ENCODE data around the gene APOBEC3H. TPM values are rescaled to one million over a fixed set of nuclear protein-coding genes. Genes with fewer than 3 reads are reported as not detected.

The APOBEC3H gene
- total RNA-seq, 2 experiments from 2014 or later = 0.67 to 0.85 TPM

DNA sequence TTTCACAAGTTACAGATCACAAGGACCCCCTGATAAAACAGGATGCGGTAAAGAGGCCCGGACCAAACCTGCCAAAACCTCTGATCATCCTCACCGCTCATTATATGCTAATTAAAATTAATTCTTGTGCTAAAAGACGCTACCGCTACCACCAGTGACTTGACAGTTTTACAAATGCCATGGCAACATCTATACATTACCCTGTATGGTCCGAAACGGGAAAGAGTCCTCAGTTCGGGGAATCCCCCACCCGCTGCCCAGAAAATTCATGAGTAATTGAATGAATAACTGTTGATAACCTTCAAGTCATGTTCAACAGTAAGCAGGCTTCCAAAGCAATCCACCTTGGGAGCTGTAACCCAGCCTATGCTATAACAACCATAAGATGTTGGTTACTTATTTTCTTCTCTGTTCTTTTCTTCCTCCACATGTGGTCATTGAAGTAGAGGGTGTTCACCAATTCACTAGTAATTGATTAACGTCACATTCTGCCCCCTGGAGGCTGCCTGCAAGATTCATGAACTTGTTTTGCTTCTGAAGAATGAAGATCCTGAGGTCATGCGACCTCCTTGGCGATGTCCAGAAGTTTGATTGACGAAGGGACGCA, 20.6 kb downstream of the APOBEC3H start:
- H3K27me3 ChIP-seq (ENCODE audit: control insufficient read depth in 1 of 2, insufficient read depth in 2 of 2, low read length in 2 of 2) = no peaks in the 10 kb centered on the region
- peak overlapping the region; percentile 27 for H3K4me3 Mint-ChIP-seq
- ChIA-PET POLR2A (interaction anchor here (0.8 to 1.6 kb wide), 3 partner anchors 23 to 284 kb away, joined by 3 to 4 read pairs (median 3); no protein-coding TSS in a partner anchor), CTCF (interaction anchor here (0.9 to 1.6 kb wide), 5 partner anchors 27 to 248 kb away, joined by 3 to 7 read pairs (median 4); no protein-coding TSS in a partner anchor)
- ATAC-seq (ENCODE audit: poor library complexity) (peak; percentile 56), DNase-seq (peak; percentile 54 to 85 (median 67))
- peak overlapping the region; percentile 67 for H3K27ac Mint-ChIP-seq
- H3K27ac ChIP-seq (ENCODE audit: low read depth in 1 of 2, low read length in 2 of 2) = peak overlapping the region; percentile 45 to 49
- H3K4me1 Mint-ChIP-seq (ENCODE audit: low read depth) = peaks cover 21% of the 10 kb centered on the region
- no peaks in the 10 kb centered on the region for H3K36me3 Mint-ChIP-seq (ENCODE audit: low read depth)
- H3K27me3 Mint-ChIP-seq = no peaks in the 10 kb centered on the region
- H3K36me3 ChIP-seq (ENCODE audit: insufficient read depth, low read length) = no peaks in the 10 kb centered on the region
- H3K4me3 ChIP-seq (ENCODE audit: low read length) = peak overlapping the region; percentile 9
- intact Hi-C loops (cut with DNase I, micrococcal nuclease) = loop anchor here (1.0 to 5.0 kb wide), 5 partner anchors 35 to 350 kb away; partner anchors contain the start of gene APOBEC3G (in 1 of the 2)
- peaks cover 29% of the 10 kb centered on the region for H3K4me1 ChIP-seq (ENCODE audit: insufficient read depth, low read length)
- no peaks in the 10 kb centered on the region for H3K9me3 Mint-ChIP-seq
- H3K9me3 ChIP-seq (ENCODE audit: control insufficient read depth in 1 of 2, insufficient read depth in 1 of 2, low read length in 2 of 2) = no peaks in the 10 kb centered on the region
- TF ChIP-seq, protein P1, sequence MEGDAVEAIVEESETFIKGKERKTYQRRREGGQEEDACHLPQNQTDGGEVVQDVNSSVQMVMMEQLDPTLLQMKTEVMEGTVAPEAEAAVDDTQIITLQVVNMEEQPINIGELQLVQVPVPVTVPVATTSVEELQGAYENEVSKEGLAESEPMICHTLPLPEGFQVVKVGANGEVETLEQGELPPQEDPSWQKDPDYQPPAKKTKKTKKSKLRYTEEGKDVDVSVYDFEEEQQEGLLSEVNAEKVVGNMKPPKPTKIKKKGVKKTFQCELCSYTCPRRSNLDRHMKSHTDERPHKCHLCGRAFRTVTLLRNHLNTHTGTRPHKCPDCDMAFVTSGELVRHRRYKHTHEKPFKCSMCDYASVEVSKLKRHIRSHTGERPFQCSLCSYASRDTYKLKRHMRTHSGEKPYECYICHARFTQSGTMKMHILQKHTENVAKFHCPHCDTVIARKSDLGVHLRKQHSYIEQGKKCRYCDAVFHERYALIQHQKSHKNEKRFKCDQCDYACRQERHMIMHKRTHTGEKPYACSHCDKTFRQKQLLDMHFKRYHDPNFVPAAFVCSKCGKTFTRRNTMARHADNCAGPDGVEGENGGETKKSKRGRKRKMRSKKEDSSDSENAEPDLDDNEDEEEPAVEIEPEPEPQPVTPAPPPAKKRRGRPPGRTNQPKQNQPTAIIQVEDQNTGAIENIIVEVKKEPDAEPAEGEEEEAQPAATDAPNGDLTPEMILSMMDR (IDR thresholded peaks at IDR 0.05) = peak; percentile 81

DNA sequence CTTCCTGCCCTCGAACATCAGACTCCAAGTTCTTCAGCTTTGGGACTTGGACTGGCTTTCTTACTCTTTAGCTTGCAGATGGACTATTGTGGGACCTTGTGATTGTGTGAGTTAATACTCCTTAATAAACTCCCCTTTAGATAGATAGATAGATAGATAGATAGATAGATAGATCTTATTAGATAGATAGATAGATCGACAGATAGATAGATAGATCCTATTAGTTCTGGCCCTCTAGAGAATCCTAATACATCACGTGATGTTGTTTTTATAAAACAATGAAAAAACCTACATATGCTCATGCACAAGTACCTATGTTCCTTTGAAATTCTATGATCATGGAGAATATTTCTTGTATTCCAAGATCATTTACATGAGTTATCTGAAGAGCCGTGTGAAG, 23.9 kb downstream of the APOBEC3H start:
- Histone ChIP-seq H3K27me3 (ENCODE audit: control insufficient read depth in 1 of 2, insufficient read depth in 2 of 2, low read length in 2 of 2) (no peaks in the 10 kb centered on the region), H3K4me1 (ENCODE audit: insufficient read depth, low read length) (peaks cover 28% of the 10 kb centered on the region), H3K36me3 (ENCODE audit: insufficient read depth, low read length) (no peaks in the 10 kb centered on the region), H3K9me3 (ENCODE audit: control insufficient read depth in 1 of 2, insufficient read depth in 1 of 2, low read length in 2 of 2) (no peaks in the 10 kb centered on the region), H3K27ac (ENCODE audit: low read depth in 1 of 2, low read length in 2 of 2) (no peak overlapping the region), H3K4me3 (ENCODE audit: low read length) (no peak overlapping the region)
- Mint-ChIP-seq H3K36me3 (ENCODE audit: low read depth) (no peaks in the 10 kb centered on the region), H3K9me3 (no peaks in the 10 kb centered on the region), H3K4me1 (ENCODE audit: low read depth) (peaks cover 21% of the 10 kb centered on the region), H3K27me3 (no peaks in the 10 kb centered on the region), H3K4me3 (no peak overlapping the region), H3K27ac (no peak overlapping the region)
- no peak for DNase-seq
- intact Hi-C loops (cut with DNase I, micrococcal nuclease) = no loop called here
- TF ChIP-seq, protein P1 (IDR thresholded peaks at IDR 0.05) = no peak
- ATAC-seq (ENCODE audit: poor library complexity) = no peak
- ChIA-PET CTCF (interaction anchor here (1.0 kb wide), 1 partner anchor 22 kb away, joined by 4 read pairs; no protein-coding TSS in a partner anchor), POLR2A (no interaction called here)

DNA sequence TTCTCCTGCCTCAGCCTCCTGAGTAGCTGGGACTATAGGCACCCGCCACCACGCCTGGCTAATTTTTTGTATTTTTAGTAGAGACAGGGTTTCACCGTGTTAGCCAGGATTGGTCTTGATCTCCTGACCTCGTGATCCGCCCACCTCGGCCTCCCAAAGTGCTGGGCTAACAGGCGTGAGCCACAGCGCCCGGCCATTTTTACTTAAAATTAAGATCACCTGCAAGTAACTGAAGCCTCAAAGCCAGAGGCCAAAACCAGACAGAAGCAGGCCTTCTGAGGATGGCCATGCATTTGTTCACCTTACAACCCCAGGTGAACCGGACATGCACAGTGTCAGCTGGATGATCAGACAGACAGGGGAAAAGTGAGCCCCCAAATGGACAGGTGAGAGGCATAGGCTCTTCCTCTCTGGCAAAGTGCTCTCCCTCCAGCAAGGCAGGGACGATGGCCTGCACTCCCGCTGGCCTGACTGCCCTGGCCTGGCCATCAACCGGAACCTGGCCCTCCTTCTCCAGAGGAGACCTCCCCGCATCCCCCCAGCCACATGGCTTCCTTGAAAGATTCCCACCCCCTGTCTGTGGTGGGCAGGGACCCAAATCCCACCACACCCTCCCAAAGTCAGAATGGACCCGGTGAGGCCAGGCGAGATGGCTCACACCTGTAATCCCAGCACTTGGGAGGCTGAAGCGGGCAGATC, 25.9 kb downstream of the APOBEC3H start:
- Mint-ChIP-seq H3K4me1 (ENCODE audit: low read depth) (peaks cover 11% of the 10 kb centered on the region), H3K4me3 (no peak overlapping the region), H3K27ac (no peak overlapping the region), H3K9me3 (no peaks in the 10 kb centered on the region), H3K27me3 (no peaks in the 10 kb centered on the region), H3K36me3 (ENCODE audit: low read depth) (no peaks in the 10 kb centered on the region)
- Histone ChIP-seq H3K4me1 (ENCODE audit: insufficient read depth, low read length) (peaks cover 9% of the 10 kb centered on the region), H3K27me3 (ENCODE audit: control insufficient read depth in 1 of 2, insufficient read depth in 2 of 2, low read length in 2 of 2) (no peaks in the 10 kb centered on the region), H3K4me3 (ENCODE audit: low read length) (no peak overlapping the region), H3K27ac (ENCODE audit: low read depth in 1 of 2, low read length in 2 of 2) (no peak overlapping the region), H3K36me3 (ENCODE audit: insufficient read depth, low read length) (no peaks in the 10 kb centered on the region), H3K9me3 (ENCODE audit: control insufficient read depth in 1 of 2, insufficient read depth in 1 of 2, low read length in 2 of 2) (no peaks in the 10 kb centered on the region)
- DNase-seq = no peak
- ChIA-PET CTCF (interaction anchor here (0.7 kb wide), 1 partner anchor 648 kb away, joined by 3 read pairs; no protein-coding TSS in a partner anchor), POLR2A (no interaction called here)
- intact Hi-C loops (cut with DNase I, micrococcal nuclease) = loop anchor here (1.0 to 2.0 kb wide), 2 partner anchors 116 to 252 kb away; no protein-coding TSS in a partner anchor
- TF ChIP-seq, protein P1 (IDR thresholded peaks at IDR 0.05) = no peak
- no peak for ATAC-seq (ENCODE audit: poor library complexity)

All from CD4-positive, alpha-beta T cell (primary cell).